ENCODE data around the gene RNF141. TPM values are rescaled to one million over a fixed set of nuclear protein-coding genes. Genes with fewer than 3 reads are reported as not detected.

RNF141 gene, protein sequence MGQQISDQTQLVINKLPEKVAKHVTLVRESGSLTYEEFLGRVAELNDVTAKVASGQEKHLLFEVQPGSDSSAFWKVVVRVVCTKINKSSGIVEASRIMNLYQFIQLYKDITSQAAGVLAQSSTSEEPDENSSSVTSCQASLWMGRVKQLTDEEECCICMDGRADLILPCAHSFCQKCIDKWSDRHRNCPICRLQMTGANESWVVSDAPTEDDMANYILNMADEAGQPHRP
- 12.4 and 13.2 TPM in 2 replicates for total RNA-seq

DNA sequence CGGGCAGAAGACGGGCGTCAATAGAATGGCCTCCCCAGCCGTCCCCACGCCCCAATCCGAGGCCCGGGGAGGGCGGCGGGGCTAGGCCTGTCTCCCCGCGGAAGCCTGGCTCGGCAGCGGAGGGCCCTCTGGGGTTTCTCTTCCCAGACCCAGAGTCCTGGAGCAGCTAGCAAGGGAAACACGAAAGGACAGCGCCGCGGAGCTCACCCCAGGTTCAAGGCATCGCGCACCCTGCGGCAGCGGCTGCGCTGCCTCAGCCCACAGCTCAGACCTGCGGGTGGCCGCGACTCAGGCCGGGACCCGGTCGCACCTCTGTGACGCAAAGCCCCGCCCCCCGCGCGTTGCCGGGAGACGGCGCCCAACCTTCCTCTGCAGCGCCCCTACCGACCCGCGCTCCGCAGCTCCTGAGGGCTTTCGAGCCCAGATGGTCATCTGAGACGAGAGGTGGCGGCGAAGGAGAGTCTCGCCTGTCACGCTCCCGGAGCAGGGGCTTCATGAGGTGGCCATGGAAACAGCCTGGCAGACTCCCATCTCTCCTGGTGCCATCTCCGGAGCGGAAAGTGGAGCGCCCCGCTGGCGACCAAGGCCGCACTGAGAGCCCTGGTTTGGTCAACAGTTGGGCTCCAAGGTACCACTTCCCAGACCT, at the start of gene RNF141:
RNF141 (minus strand) TSS at position 273 of the 646 bp plus-strand sequence. CDS start 7,029 bp downstream, outside the sequence.
- H3K27ac Mint-ChIP-seq = peak within 1 kb of the TSS; percentile 73
- H3K9me3 Mint-ChIP-seq = peaks cover 4% of the 10 kb centered on the region
- intact Hi-C loops (cut with micrococcal nuclease) = loop anchor here (1.0 to 5.0 kb wide), 15 partner anchors 14 to 1858 kb away; partner anchors contain the start of genes AMPD3, CTR9, EIF4G2 and RPL27A
- H3K4me1 Mint-ChIP-seq (ENCODE audit: low read depth) = peaks cover 29% of the 10 kb centered on the region
- peaks cover 5% of the 10 kb centered on the region for H3K27me3 Mint-ChIP-seq (ENCODE audit: insufficient read depth)
- no peaks in the 10 kb centered on the region for H3K36me3 Mint-ChIP-seq (ENCODE audit: low read depth)
- H3K4me3 Mint-ChIP-seq = peak within 1 kb of the TSS; percentile 90
- DNase-seq (ENCODE audit: low spot score) = peak; percentile 92

DNA sequence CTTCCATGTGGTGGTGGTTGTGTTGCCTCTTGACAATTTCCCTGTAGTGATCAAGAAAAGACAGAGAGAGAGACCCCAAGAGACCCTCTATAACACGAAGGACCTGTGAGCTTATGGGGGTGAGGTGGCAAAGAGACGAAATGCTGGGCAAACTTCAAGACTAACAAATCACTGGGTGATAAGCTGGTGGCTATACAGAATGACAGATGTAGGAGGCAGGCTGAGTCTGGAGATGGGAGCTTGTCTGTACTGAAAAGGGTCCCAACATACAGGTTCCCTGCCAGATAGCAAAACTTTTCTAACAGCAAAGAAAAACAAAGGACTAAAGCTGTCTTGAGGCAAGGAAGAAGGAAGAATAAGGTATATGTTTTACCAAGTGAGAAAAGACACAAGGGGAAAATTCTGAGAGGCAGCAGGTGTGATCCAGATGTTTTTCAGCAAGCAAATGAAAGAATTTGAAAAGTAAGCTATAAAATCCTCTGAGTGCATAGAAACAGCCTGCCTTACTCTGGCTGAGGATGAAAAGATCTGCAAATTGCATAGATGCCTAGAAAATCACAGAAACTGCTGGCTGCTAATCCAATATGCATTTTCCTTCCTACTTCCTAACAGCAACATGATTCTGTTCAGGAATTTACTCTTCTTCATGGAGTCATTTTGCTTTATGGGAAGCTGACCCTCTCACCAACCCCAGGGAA, 49.4 kb upstream of the RNF141 start:
- intact Hi-C loops (cut with micrococcal nuclease) = no loop called here
- no peak for DNase-seq (ENCODE audit: low spot score)
- Mint-ChIP-seq H3K9me3 (no peaks in the 10 kb centered on the region), H3K27ac (no peak overlapping the region), H3K27me3 (ENCODE audit: insufficient read depth) (peaks cover under 1% of the 10 kb centered on the region), H3K36me3 (ENCODE audit: low read depth) (no peaks in the 10 kb centered on the region), H3K4me1 (ENCODE audit: low read depth) (peaks cover 17% of the 10 kb centered on the region), H3K4me3 (no peak overlapping the region)

DNA sequence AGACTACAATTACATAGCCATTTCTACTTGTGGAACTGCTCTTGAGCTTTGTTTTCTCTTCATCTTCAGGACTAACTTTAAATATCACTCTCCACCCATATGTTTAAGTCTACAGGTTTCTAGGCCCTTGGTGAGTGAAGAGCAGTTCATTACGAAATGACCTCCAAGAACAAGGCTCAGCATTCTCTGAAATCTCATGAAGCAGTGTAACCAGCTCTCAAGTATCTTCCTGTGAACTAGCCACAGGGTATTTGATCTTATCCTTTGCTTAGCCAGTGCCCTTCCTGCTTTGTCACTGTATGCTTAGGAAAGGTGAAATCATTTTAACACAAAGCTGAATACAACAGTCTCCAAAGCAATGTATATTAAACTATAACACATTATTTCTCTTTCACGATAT, 47.9 kb upstream of the RNF141 start:
- peaks cover 4% of the 10 kb centered on the region for H3K27me3 Mint-ChIP-seq (ENCODE audit: insufficient read depth)
- intact Hi-C loops (cut with micrococcal nuclease) = no loop called here
- no peaks in the 10 kb centered on the region for H3K9me3 Mint-ChIP-seq
- H3K27ac Mint-ChIP-seq = no peak overlapping the region
- H3K36me3 Mint-ChIP-seq (ENCODE audit: low read depth) = no peaks in the 10 kb centered on the region
- H3K4me1 Mint-ChIP-seq (ENCODE audit: low read depth) = peaks cover 17% of the 10 kb centered on the region
- H3K4me3 Mint-ChIP-seq = no peak overlapping the region
- DNase-seq (ENCODE audit: low spot score) = no peak

DNA sequence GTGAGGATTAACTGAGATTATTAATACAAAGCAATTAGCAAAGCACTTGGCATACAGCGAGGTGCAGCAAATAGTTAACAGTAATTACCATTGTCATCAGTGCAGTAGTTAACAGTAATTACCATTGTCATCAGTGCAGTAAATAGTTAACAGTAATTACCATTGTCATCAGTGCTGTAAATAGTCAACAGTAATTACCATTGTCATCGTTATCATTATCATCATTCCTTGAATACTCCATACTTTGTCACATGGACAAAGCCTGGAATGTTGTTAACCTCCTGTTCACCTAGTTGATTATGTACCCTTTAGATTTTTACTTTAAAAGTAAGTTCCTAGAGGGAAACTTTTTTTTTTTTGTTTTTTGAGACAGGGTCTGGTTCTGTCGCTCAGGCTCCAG, 47.0 kb upstream of the RNF141 start:
- DNase-seq (ENCODE audit: low spot score) = no peak
- peaks cover 17% of the 10 kb centered on the region for H3K4me1 Mint-ChIP-seq (ENCODE audit: low read depth)
- H3K9me3 Mint-ChIP-seq = no peaks in the 10 kb centered on the region
- no peaks in the 10 kb centered on the region for H3K36me3 Mint-ChIP-seq (ENCODE audit: low read depth)
- intact Hi-C loops (cut with micrococcal nuclease) = no loop called here
- H3K27ac Mint-ChIP-seq = no peak overlapping the region
- H3K27me3 Mint-ChIP-seq (ENCODE audit: insufficient read depth) = peaks cover 10% of the 10 kb centered on the region
- no peak overlapping the region for H3K4me3 Mint-ChIP-seq

DNA sequence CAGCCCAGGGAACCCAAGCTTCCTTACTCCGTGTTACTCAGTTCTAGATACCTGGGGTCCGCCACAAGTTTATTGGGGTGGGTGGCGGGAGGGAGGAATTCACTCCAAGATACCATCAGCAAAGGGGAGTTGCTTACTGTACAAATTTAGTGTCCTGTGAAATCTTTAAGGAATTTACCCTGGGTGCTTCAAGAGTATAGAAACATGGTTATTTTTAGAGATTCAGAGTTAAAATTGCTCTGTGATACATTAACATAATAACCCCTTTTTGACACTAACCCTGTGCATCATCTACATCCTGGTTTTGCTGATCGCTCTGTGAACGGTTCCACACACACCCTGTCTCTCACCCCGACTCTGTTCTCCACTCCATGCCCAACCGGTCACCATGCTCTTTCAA, 46.4 kb upstream of the RNF141 start:
- no peaks in the 10 kb centered on the region for H3K9me3 Mint-ChIP-seq
- no peak overlapping the region for H3K27ac Mint-ChIP-seq
- H3K4me1 Mint-ChIP-seq (ENCODE audit: low read depth) = peaks cover 17% of the 10 kb centered on the region
- no peak for DNase-seq (ENCODE audit: low spot score)
- H3K27me3 Mint-ChIP-seq (ENCODE audit: insufficient read depth) = peaks cover 14% of the 10 kb centered on the region
- no peak overlapping the region for H3K4me3 Mint-ChIP-seq
- intact Hi-C loops (cut with micrococcal nuclease) = no loop called here
- no peaks in the 10 kb centered on the region for H3K36me3 Mint-ChIP-seq (ENCODE audit: low read depth)

DNA sequence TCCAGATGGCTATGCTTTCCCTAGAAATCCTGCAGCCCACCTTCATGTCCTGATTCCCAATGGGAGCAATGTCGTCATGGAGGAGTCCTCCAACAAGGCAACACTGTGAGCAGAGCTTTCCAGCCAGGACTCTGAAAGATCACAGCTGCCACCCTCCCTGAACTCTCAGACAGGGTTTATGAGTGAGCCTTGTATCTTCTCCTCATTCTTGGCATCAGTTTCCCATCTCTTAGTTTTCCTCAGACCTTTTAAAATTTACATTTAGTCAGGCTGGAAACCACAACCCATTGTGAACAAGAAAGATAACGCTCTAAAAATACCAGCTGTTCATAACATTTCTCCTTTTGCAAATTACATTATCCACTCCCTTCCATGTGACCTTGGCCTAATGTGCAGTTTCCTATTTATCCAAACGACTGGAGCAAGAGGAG, 43.1 kb upstream of the RNF141 start:
- intact Hi-C loops (cut with micrococcal nuclease) = no loop called here
- Mint-ChIP-seq H3K4me1 (ENCODE audit: low read depth) (peaks cover 10% of the 10 kb centered on the region), H3K27me3 (ENCODE audit: insufficient read depth) (peaks cover 19% of the 10 kb centered on the region), H3K4me3 (no peak overlapping the region), H3K36me3 (ENCODE audit: low read depth) (no peaks in the 10 kb centered on the region), H3K9me3 (no peaks in the 10 kb centered on the region), H3K27ac (no peak overlapping the region)
- DNase-seq (ENCODE audit: low spot score) = no peak

DNA sequence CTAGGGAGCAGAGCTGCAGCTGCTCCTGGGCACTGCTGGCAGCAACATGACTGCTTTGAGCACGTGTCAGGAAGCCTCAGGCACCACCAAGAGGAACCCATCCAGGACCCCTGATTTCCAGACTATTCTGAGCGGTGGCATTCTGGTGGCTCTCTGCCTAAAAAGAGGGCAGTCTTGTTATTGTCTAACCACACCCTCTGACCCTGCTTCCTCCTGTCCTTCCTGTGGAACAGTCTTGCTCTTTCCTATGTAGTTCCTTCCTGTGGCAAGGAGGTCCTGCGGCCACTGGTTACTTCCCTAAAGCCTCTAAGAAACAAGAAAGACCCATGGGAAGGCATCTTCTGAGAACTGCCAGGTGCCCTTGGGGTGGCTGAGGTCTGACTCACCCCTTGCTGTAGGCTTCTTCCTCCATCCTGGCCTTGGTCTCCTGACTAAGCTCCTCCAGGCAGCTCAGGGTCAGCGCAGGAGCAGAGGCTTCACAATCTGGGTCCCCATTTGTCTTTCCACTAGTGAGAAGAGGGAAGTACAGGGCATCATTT, 40.6 kb upstream of the RNF141 start:
- Mint-ChIP-seq H3K36me3 (ENCODE audit: low read depth) (no peaks in the 10 kb centered on the region), H3K4me1 (ENCODE audit: low read depth) (no peaks in the 10 kb centered on the region), H3K4me3 (no peak overlapping the region), H3K9me3 (no peaks in the 10 kb centered on the region), H3K27ac (no peak overlapping the region), H3K27me3 (ENCODE audit: insufficient read depth) (peaks cover 27% of the 10 kb centered on the region)
- intact Hi-C loops (cut with micrococcal nuclease) = no loop called here
- no peak for DNase-seq (ENCODE audit: low spot score)

DNA sequence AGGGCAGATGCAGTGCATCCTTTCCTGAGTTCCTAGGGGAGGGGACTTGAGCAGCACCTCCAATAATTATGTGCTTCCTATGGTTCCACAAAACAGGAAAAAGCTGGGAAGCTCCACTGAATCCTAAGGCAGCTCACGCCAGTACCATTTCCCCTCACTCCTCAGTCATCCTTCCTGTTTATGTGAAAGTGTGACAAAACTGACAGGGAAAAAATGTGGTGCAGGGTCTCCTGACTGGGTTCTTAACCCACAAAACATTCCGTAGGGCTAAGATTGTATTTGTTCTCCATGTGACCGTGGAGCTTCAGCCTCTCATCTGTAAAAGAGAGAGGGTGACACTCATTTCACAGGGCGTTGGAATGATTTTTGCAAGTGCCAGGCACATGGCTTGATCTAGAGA, 39.6 kb upstream of the RNF141 start:
- H3K4me3 Mint-ChIP-seq = no peak overlapping the region

DNA sequence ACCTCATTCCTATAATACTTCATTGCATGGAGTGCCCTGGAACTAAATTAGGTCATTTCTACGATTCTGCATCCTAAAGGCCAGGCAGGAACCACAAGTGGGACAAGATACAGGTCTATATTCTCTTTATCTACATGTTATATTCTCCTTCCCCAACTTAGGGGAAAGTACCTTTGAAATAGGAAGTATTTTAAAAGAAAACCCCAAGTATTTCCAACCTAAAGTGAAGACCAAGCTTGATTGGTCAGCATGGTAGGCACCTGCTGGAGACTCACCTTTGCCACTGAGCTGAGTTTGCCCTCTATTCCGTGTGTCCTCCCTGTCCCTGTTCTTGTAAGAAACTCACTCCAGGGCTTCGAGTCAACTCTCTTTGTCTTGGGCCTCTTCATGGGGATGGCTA, 38.7 kb upstream of the RNF141 start:
- Mint-ChIP-seq H3K27me3 (ENCODE audit: insufficient read depth) (peaks cover 27% of the 10 kb centered on the region), H3K4me3 (no peak overlapping the region), H3K9me3 (no peaks in the 10 kb centered on the region), H3K27ac (no peak overlapping the region), H3K4me1 (ENCODE audit: low read depth) (no peaks in the 10 kb centered on the region), H3K36me3 (ENCODE audit: low read depth) (no peaks in the 10 kb centered on the region)
- intact Hi-C loops (cut with micrococcal nuclease) = no loop called here
- no peak for DNase-seq (ENCODE audit: low spot score)

More for the DNA sequence above, 39.6 kb upstream of the RNF141 start:
- DNase-seq (ENCODE audit: low spot score) = no peak
- Mint-ChIP-seq H3K27me3 (ENCODE audit: insufficient read depth) (peaks cover 27% of the 10 kb centered on the region), H3K9me3 (no peaks in the 10 kb centered on the region), H3K4me1 (ENCODE audit: low read depth) (no peaks in the 10 kb centered on the region), H3K36me3 (ENCODE audit: low read depth) (no peaks in the 10 kb centered on the region), H3K27ac (no peak overlapping the region)
- intact Hi-C loops (cut with micrococcal nuclease) = no loop called here

DNA sequence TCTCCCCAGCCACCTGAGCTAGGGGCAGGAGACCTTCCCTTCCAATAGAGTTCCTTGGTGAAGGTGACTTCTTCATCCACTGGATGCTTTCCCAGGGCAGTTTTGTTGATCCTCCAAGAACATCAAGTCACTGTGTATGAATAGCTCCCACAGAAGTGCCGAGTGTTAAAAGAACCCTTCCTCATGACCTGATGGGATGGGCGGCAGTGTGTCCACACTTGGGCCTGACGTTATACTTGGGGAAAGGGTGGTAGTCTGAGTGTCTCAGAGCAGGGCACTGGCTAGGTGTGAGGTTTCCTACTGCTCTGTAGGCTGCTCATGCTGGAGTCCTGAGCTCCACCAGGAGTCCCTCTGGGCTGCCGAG, 35.0 kb upstream of the RNF141 start:
- no peak overlapping the region for H3K27ac Mint-ChIP-seq
- DNase-seq (ENCODE audit: low spot score) = no peak
- H3K4me3 Mint-ChIP-seq = no peak overlapping the region
- no peaks in the 10 kb centered on the region for H3K4me1 Mint-ChIP-seq (ENCODE audit: low read depth)
- no peaks in the 10 kb centered on the region for H3K36me3 Mint-ChIP-seq (ENCODE audit: low read depth)
- H3K9me3 Mint-ChIP-seq = no peaks in the 10 kb centered on the region
- peaks cover 19% of the 10 kb centered on the region for H3K27me3 Mint-ChIP-seq (ENCODE audit: insufficient read depth)
- intact Hi-C loops (cut with micrococcal nuclease) = no loop called here

DNA sequence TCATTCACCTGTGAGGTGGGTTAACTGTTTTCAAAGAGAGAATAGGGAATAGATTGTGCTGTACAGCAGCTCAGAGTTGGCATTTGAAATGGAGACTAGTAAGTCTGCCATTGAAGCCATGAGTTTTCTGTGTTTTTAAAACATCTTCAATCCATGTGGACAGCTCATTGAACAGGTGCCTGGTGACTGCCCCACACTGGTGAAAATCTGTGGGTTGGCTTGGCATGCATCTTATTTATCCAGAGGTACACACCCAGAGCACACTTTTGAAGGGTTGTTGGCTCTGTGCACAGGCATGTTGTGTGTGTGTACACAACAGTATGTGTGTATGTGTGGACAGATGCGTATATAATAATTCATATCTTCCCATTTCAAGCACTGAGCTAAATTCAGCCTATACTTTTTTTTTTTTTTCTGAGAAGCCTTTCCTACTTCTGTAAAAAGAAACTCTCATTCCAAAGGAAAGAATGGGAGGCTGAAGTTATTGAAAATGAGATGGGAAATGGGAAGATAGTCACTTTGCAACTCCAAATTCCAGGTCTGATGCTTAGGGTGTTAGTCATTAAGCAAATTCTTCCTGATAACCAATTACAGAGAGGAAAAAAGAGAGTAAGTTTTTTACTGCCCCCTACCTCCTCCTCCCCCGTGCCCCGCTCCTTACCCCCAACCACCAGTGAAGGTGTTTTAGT, 34.5 kb upstream of the RNF141 start:
- H3K4me1 Mint-ChIP-seq (ENCODE audit: low read depth) = no peaks in the 10 kb centered on the region
- no peak overlapping the region for H3K4me3 Mint-ChIP-seq
- H3K27me3 Mint-ChIP-seq (ENCODE audit: insufficient read depth) = peaks cover 19% of the 10 kb centered on the region
- no peak for DNase-seq (ENCODE audit: low spot score)
- intact Hi-C loops (cut with micrococcal nuclease) = no loop called here
- H3K27ac Mint-ChIP-seq = no peak overlapping the region
- no peaks in the 10 kb centered on the region for H3K9me3 Mint-ChIP-seq
- no peaks in the 10 kb centered on the region for H3K36me3 Mint-ChIP-seq (ENCODE audit: low read depth)

DNA sequence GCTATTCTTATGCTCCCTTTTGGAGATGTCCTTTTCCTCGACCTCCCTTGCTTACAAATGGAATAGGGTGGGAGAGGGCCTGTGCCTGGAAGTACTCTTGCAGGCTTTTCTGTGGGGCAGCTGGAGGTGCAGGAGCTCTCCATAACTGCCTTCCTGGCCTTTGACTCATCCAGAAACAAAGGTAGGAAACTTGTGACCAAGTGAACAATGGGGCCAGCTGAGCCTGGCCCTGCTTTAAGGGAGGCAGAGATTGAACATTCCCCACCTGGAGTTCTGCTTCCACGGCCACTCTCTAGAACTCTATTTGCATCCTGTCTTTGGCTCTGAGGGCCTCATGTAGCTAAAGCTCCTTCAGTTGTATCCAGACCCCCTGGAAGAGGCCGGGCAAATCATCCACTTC, 32.6 kb upstream of the RNF141 start:
- H3K27me3 Mint-ChIP-seq (ENCODE audit: insufficient read depth) = peaks cover 14% of the 10 kb centered on the region
- H3K4me1 Mint-ChIP-seq (ENCODE audit: low read depth) = no peaks in the 10 kb centered on the region
- no peaks in the 10 kb centered on the region for H3K36me3 Mint-ChIP-seq (ENCODE audit: low read depth)
- no peak for DNase-seq (ENCODE audit: low spot score)
- H3K27ac Mint-ChIP-seq = no peak overlapping the region
- no peaks in the 10 kb centered on the region for H3K9me3 Mint-ChIP-seq
- no peak overlapping the region for H3K4me3 Mint-ChIP-seq
- intact Hi-C loops (cut with micrococcal nuclease) = no loop called here
